CD4-positive, alpha-beta T cell treated with Interferon alpha-2 for 1 hour (primary cell): ENCODE data around the gene ZNF668.
A peak's percentile ranks its signal among the peaks of the same experiment; 100 is the strongest.
"Not testable (repeated sequence)": the region's sequence is repeated elsewhere in the genome, so short reads cannot be mapped to it uniquely, and the experiment has no call there.

Source experiments
- DNase-seq, 2 donors: peaks; one replicate each; pipeline ENCODE4 v3.0.0-alpha.2; 2020 to 2022

The ZNF668 gene

DNA sequence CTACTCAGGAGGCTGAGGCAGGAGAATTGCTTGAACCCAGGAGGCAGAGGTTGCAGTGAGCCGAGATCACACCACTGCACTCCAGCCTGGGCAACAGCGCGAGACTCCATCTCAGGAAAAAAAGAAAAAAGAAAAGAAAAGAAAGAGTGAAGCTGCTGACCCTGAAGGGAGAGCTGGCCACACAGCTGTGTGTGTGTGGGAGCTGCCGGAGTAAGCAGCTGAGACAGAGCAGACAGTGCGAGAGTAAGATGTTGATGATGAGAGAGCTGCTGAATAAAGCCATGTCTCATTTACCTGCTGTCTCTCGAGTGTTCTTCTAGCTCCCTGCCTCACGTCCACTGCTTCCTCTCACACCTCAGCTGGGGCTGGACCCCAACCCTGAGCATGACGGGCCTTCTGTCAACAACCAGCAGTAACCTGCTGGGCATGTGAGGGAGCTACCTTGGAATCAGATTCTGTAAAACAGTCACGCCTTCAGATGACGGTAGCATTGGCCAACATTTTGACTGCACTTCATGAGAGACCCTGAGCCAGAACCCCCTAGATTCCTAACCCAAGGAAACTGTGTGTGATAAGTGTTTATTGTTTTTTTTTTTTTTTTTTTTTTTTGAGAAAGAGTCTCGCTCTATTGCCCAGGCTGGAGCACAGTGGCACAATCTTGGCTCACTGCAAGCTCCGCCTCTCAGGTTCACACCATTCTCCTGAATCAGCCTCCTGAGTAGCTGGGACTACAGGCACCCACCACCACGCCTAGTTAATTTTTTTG, 27.0 kb upstream of the ZNF668 start:
- DNase-seq: not testable (repeated sequence)

DNA sequence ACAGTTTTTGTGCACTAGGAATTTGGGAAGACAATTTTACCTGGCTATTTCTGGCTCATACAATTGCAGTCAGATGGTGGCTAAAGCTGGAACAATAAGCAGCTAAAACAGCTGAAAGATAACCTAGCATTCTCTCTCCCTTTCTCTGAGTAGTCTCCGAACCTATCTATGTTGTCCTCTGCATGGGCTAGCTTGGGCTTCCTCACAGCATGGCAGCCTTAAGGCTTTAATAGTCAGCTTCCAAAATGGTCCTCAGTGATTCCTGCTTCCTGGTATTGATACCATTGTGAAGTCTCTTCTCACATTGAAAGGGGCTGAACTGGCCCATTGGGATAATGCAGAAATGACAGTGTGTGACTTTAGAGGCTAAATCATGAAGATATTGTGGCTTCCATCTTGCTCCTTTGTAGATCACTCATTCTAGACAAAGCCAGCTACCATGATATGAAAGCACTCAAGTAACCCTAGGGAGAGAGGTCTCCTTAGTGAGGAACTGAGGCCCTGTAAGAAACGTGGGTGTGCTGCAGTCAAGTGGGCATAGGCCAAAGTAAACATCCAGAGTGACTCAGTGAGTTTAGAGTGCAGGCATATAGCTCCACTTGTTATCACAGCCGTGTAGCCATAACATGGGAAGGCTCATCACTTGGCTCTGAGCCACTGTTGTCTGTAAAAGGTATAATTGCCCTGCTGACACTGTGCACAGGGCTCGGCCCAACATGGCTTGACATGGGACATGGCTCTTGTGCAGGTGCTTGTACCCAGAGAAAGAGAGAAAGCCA, 26.0 kb upstream of the ZNF668 start:
- DNase-seq: no peak

DNA sequence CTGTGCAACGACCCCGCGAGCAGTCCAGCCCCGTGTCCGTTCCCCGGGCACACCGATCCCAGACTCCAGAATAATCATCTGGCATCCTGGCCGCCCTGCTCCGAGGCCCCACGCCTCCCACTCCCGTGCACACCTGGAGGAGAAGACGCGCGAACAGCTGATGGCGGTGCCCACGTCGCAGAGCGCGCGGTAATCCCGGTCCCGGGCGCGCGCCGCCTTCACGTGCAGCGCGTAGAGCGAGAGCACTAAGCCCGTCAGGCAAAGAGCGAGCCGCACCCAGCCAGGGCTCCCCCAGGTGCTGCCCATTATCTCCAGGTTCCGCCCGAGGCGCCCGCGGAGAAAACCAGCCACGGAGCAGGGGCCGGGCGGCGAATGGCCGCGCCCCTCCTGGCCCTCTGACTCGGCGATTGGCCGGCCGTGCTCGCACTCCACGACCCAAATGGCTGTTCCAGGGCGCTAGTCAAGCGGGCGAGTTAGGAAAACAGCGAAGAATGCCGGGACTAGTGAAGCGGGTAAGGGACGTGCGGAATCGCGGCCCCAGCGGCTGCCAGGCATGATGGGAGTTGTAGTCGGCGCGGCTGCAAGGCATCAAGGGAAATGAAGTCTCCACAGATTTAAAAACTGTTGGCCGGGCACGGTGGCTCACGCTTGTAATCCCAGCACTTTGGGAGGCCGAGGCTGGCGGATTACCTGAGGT, 20.5 kb upstream of the ZNF668 start, which contains the start of gene VKORC1:
Gene VKORC1, minus strand, starts transcription at position 374 of the 697 bp plus-strand sequence. Its CDS starts 68 bp downstream, at position 306.
- DNase-seq: peak; percentile 86 to 91

DNA sequence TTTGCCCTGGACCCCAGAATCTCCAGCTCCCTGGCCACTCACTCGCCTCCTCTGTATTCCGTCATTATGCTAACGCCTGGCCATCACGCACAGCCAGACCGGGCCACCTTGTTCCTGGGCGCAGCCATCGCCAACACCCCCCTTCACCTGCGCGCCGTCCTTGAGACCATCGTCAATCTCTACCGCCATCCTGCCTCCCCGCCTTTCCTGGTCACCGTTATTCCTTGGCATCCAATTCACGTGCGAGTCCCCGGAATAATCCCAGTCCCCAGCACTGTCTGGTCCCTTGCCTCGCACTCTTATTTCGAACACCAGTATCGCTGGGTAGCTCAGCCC, 20.0 kb upstream of the ZNF668 start:
- DNase-seq: no peak

DNA sequence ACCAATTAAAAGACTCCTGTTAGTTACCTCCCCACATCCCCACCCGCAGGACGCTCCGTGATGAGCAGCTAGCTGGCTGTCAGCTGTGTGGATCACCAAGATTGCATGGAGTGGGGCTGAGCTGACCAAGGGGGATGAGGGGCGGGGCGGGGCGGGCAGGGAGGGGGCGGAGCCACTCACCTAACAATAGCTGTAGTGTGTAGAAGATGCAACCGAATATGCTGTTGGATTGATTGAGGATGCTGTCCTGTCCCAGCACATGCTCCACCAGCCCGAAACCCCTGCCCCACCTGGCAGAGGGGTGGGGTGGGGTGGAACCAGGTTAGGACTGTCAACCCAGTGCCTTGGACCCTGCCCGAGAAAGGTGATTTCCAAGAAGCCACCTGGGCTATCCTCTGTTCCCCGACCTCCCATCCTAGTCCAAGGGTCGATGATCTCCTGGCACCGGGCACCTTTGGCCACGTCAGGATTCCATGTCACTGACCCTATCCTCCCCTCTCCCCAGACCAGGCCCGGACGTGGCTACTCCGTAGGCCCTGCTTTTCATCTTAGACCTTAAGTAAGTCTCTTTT, 19.2 kb upstream of the ZNF668 start:
- no peak for DNase-seq

DNA sequence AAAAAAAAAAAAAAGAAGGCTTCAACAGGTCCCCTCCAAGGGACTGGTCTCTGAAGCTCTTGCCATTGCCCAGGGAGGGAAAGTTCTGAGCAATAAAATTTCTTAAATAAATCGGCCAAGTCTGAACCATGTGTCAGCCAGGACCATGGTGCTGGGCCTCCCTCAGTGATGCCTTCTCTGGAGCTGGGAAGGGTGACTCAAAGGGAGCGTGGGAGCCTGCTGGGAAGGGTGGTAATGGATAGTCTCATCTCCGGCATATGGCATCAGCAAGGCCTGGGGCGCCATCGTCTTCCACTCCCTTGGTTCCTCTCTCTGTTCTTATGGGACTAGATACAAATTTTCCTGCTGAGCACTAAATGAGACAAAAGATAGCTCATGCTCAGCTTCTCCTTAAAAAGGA, 18.3 kb upstream of the ZNF668 start:
- DNase-seq: no peak

DNA sequence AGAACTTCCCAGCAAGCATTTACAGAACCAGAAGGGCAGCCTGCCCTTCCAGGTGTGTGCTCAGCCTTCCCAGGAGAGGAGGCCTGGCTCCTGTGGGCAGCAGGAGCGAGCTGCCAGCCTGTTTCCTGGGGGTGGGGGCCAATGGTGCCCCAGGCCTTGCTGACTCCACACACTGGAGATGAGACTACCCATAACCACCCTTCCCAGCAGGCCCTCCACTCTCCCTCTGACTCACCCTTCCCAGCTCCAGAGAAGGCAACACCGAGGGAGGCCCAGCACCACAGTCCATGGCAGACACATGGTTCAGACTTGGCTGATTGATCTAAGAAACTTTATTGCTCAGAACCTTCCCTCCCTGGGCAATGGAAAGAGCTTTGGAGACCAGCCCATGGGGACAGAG, 16.5 kb upstream of the ZNF668 start:
- no peak for DNase-seq

DNA sequence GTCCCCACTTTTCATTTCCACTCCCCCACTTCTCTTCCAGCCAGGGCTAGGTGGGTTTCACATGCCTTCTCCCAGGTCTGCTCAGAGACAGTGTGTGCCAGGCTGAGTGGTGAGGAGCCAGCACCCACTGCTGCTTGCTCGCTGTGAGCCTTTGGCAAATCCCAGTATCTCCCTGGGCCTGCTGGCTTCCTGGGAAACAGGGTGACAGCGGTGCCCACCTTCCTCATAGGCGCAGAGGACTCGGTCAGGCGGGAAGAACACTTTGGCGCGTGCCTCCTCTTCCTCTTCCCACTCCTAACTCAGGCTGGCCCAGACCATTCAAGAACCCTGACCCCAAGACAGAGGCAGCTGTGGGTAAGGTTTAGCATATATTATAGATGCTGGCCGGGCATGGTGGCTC, 15.2 kb upstream of the ZNF668 start:
- DNase-seq: no peak

DNA sequence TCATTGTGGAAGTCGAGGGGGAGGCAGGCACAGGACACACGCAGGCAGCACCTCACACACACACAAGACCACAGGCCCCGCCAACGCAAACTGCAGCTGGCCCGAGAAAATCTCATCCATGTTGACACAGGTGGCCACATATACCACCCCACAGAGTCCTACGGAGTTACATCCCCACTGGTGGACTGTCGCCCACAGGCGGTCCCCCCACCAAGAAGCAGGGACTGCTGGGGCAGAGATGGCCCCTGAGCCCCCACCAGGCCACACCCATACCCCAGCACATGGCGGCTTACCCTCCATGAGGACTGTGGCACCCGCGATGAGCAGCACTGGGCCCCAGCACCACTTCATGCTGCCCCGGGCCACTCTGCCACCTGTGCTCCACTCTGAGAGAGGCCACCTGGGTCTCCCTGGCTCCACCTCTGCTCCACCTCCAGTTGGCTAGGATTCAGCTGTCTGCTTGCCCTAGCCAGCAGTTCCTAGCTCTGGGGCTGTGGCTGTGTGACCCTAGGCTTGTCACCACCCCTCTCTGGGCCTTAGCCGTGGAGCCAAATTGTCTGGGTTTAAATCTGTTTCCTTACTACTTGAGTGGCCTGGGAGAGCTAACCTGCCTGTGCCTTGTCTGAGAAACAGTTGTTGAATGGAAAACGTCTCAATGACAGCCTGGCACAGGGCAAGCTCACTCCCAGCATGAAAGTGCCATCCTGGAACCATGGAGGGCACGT, 14.6 kb upstream of the ZNF668 start, which contains the start of gene PRSS53:
Gene PRSS53, minus strand, starts transcription at position 485 of the 725 bp plus-strand sequence. Its CDS starts 134 bp downstream, at position 351.
- DNase-seq: no peak

DNA sequence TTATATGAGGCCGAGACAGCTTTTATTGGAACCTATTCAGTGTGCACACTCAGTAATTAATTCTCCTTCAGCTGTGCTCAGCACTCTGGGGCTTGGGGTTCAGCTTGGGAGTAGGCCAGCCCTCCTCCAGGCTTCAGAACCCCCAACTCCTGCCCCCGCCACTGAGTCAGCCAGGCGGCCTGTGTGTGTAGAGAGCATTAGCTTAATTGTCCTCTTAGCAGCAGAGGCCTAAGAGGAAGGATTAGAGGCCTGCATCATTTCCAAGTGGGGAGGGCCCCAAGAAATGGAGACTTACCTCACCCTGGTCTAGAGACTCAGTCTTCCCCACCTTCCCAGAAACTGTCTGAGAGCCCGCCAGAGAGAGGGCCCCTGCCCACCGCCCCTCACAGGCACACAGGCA, 13.9 kb upstream of the ZNF668 start:
- DNase-seq: no peak

DNA sequence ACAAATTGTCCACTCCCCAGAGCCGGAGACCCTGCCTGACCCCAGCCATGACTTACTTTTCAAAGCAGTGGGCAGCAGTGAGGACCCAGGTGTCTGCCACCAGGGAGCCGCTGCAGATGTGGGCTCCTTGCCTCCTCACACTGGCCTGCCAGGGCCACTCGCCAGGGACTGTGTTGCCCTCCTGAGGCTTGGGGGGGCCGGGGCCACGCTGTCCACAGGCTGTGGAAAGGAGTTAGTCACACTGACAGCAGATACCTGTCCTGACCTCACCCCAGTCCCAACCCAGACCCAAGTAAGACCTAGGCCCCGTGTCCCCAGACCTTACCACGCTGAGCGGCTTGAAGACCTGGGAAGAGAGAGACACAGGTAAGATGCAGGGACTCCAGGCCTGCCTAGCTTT, 13.4 kb upstream of the ZNF668 start:
- no peak for DNase-seq

DNA sequence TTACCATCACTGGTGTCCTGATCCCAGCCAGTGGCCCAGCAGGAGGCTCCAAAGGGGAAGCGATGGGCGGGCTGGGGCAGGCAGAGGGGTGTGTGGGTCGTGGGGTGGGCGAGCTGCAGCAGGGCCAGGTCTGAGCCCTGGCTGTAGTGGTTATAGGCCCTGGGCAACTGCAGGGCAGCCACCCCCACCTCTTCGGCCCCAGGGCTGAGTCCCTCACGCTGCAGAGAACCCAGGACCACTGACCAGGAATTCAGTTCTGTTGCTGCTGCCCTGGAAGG, 12.5 kb upstream of the ZNF668 start:
- DNase-seq: no peak

DNA sequence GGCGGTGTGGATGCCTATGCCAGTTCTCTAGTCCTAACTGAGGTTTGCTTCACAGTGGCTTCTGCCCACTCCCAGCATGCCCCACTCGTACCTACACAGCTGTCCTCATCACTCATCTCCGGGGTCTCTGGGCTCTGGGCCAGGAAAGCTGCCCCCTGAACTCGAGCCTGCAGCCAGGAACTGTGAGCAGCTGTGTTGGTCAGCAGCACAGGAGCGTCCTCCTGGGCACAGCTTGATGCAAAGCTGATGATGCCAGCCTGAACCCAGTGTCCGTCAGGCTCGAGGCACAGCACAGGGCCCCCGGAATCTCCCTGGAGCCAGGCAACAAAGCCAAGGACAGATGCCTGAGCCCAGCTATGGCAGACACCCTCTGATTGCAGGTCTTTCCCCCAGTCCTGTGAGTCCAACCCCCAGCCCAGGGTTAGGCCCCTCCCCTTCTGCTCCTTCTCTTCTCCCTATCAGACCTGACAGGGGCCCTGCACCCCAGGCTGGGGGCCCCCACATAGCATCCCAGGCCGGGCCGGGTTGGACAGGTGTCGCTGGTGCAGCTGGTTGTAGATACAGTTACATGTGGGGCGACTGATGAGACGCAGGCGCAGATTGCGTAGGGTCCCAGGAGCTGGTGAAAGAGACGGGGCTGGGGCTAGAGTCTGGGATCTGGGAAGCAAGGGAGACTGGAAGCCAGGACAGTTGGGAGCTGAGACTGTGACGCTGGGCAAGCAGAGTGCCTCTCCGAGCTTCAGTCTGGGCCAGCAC, 12.0 kb upstream of the ZNF668 start:
- DNase-seq: no peak

DNA sequence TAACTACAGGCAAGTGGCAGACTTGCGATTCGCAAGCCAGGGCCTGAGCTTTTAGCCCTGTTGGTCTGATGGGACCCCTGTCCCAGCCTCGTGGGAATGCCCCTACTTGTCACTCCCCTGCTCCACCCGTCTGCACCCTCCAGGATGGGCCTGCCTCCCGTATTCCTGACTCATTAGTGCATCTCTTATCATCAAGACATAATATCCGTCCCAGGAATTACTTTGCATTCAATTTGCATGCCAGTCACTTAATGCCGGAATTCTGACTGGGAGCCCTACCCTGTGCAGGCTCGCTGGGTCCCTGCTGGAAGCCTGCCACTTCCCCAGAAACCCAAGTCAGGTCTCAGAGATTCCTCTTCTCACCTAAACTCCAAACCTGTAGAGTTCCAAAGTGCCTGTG, 11.4 kb upstream of the ZNF668 start:
- DNase-seq: no peak

DNA sequence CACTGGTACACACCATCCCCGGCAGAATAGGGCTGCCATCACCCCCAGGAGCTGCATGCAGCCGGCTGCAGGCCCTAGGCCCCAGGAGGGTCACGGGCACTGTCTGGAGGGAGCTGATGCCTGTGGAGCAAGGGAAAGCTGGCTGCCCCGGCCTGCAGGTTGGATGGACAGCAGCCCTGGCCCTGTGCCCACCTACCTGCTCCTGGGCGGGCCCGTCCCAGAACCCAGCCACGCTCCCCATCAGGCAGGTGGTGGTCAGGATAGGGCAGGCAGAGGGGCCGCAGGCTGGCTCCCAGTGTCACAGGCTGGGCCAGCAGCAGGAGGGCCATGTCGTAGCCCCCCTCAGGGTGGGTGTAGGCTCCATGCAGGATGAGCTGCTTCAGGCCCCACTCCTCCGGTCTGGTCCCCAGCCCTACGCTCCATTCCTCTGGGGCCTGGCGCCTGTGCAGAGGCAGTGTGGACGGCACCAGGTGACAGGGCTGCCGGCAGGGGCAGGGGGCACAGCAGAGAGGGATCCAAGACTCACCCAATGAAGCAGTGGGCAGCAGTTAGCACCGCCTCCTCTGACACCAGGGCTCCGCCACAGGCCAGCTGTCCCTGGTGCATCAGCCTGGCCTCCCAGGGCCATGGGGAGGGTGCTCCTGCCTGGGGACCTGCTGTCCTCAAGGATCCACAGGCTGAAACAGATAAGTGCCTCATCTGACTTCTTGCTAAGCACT, 10.7 kb upstream of the ZNF668 start:
- DNase-seq: no peak

DNA sequence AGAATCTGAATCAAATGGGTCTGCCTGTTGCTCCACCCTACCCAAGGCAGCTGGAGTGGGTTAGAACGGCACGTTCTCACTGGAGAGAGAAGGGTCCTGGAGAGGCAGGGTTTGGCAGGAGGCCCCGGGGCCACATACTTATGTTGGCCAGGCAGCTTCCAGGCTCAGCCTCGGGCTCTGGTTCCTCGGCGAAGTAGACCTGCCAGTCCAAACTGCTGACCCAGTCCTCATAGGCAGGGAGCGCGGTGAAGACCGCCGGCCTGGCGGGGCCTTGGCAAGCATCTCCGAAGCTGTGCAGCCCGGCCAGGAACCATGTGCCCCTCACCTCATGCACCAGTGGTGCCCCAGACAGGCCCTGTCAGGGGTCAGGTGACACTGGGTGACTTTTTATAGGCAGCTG, 9.9 kb upstream of the ZNF668 start:
- no peak for DNase-seq

DNA sequence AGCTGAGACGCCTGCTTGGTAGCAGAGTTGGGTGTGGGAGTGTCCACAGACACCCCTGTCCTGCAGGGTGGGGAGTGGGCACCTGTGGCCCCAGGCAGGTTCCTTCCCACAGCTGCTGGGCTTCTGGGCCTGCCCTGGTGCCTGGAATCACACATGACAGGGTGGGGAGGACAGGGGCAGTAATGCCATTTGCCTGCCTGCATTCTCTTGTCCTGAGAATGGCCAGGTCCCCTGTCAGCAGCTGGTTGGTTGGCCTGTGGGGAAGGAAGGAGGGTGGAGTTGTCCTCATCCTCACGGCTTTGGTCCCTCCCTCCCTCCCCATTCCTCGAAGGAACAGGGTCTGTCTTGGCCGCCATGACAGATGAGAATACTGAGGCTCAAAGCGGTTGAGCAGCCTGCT, 9.5 kb upstream of the ZNF668 start:
- no peak for DNase-seq

DNA sequence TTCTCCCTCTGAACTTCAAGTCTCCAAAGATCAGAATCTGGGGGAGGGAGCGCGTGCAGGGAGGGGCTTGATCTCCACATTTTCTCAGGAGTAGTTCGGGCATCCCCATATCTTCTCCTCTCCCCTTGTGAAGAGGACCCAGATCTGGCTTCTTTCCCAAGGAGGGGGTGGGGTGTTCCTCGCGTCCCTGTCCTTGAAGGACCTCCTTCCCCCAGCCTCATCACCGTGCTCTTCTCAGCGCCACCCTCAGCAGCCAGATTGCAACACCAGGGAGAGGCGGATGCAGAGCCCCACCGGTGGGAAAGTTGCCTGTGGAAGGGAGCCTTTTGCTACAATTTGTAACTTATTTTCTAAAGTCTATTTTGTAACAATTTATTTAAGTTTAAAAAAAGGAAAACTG, 9.0 kb upstream of the ZNF668 start:
- DNase-seq: no peak

DNA sequence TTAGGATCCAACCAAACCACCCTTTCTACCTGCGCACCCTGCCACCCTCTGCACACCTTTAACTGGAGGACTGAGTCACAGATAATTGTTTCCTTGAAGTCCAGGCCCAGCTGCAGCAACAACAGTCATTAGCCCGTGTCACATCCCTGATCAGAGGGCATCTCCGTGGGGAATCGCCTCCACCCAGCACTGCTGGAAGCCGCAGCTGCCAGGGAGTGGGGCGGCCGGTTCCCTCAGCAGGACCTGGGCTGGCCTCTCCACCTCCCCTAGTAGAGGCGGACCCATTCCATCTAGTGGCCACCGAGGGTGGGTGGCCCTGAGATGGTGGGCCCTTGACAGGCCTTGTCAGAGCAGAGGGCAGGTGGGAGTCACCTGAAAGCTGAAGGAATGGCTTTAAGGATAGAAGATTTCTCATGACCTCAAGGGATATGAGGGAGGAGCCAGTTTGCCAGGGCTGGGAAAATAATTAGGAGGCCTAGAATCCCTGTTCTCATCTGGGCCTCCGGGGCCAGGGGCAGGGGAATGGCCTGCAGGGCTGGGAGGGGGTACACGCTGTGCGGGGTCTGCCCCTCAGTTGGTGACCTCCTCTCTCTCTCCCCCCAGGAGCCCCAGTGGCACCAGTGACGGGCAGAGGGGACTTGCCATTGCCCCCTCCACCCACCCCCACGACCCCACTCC, 8.5 kb upstream of the ZNF668 start:
- no peak for DNase-seq

DNA sequence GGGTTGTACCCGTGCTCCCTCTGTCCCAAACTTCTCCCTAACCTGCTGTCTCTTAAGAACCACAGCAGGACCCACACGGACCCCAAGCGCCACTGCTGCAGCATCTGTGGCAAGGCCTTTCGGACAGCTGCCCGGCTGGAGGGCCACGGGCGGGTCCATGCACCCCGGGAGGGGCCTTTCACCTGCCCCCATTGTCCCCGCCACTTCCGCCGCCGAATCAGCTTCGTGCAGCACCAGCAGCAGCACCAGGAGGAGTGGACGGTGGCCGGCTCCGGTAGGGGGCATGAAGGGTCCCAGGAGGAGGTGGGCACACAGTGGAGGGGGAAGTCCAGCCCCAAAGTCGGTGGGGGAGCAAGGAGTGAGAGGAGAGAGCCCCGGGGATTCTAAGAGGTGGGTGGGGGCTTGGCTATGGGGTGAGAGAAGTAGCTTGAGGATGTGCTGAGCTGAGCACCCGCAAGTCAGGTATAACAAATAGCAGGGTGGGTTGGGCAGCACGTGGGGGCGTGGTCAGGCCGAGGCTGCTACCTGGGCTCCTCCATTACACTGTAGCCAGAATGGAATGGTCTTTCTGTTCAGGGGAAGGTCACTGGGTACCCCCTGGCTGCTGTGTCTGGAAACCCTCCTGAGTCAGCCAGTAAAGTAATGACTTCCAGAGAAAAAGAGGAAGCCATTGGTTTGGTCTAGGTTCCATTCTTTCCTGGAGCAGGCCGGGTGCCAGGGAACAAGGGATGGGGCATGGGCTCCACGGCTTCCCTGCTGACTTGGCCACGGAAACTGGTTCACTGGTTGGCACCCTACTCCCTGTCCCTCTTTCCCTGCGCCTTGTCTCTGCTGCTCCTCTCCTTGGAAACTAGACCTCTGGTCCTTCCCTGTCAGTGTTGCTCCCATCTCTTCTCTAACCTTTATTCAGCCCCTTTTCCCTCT, 7.7 kb upstream of the ZNF668 start:
- no peak for DNase-seq
